Measurements from ENCODE around the gene SPDYC. TPM values are rescaled to one million over a fixed set of nuclear protein-coding genes. Genes with fewer than 3 reads are reported as not detected.

Gene SPDYC
- total RNA-seq, 1 experiment from 2014 or later: not detected

DNA sequence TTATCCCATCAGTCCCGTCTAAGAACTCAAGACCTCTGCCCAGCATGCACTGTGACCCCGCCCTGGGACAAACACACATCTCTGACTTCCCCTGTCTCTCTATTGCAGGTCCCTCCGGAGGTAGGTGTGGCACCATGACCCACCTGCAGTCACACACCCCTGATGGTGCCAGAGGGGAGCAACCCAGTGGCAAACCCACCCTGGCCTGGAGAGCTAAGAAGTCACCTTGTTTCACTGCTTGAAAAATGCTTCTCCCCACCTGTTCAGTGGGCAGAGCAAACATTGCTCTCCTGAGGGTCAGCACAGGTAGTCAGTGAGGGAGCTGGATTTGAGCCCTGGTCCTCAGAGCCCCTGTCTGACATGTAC, 35.6 kb downstream of the SPDYC start:
- ChIA-PET CTCF (no interaction called here), POLR2A (ENCODE audit: unreplicated experiment) (no interaction called here)
- H3K36me3 ChIP-seq (ENCODE audit: low read depth, low read length): peaks cover 51% of the 10 kb centered on the region
- ATAC-seq: no peak
- H3K79me2 ChIP-seq (ENCODE audit: low read length): no peaks in the 10 kb centered on the region
- no peak for TF ChIP-seq EZH2 (IDR thresholded peaks at IDR 0.05; ENCODE audit: low read length, unreplicated experiment)
- TF ChIP-seq, protein P1, sequence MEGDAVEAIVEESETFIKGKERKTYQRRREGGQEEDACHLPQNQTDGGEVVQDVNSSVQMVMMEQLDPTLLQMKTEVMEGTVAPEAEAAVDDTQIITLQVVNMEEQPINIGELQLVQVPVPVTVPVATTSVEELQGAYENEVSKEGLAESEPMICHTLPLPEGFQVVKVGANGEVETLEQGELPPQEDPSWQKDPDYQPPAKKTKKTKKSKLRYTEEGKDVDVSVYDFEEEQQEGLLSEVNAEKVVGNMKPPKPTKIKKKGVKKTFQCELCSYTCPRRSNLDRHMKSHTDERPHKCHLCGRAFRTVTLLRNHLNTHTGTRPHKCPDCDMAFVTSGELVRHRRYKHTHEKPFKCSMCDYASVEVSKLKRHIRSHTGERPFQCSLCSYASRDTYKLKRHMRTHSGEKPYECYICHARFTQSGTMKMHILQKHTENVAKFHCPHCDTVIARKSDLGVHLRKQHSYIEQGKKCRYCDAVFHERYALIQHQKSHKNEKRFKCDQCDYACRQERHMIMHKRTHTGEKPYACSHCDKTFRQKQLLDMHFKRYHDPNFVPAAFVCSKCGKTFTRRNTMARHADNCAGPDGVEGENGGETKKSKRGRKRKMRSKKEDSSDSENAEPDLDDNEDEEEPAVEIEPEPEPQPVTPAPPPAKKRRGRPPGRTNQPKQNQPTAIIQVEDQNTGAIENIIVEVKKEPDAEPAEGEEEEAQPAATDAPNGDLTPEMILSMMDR (conservative IDR thresholded peaks at IDR 0.05; ENCODE audit: low read depth, low read length): no peak
- TF ChIP-seq EZH2phosphoT487 (IDR thresholded peaks at IDR 0.05; ENCODE audit: borderline replicate concordance, low read length): no peak
- no peak overlapping the region for H3K9ac ChIP-seq (ENCODE audit: low read length)
- H4K20me1 ChIP-seq (ENCODE audit: low read length): no peaks in the 10 kb centered on the region
- no peak overlapping the region for H3K4me2 ChIP-seq (ENCODE audit: low read length)
- H3K4me3 ChIP-seq (ENCODE audit: low read length): no peak overlapping the region
- no peaks in the 10 kb centered on the region for H3K9me3 ChIP-seq (ENCODE audit: low read length)
- BruUV-seq (replicated peaks): no TSS peak
- H3K4me1 ChIP-seq (ENCODE audit: insufficient read depth, low read length): no peaks in the 10 kb centered on the region
- H2AFZ ChIP-seq (ENCODE audit: low read length): no peak overlapping the region
- H3F3A ChIP-seq (ENCODE audit: low read length, unreplicated experiment): no peaks in the 10 kb centered on the region
- DNase-seq: no peak
- H3K9me2 ChIP-seq (replicated peaks; ENCODE audit: low read length): no peaks in the 10 kb centered on the region
- intact Hi-C loops (cut with micrococcal nuclease): no loop called here
- H3K27me3 ChIP-seq (ENCODE audit: low read length): no peaks in the 10 kb centered on the region
- no peak overlapping the region for H3K27ac ChIP-seq (ENCODE audit: low read length)

DNA sequence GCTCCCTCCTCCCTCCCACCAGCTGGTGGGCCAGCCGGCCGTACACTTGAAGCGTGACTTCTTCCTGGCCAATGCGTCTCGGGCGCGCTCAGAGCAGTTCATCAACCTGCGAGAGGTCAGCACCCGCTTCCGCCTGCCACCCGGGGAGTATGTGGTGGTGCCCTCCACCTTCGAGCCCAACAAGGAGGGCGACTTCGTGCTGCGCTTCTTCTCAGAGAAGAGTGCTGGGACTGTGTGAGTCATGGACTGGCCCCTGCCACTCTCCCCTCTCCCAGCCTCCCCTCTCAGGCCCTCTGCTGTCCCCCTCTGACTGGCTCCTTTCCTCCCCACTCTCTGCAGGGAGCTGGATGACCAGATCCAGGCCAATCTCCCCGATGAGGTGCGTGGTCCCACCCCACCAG, 36.4 kb downstream of the SPDYC start:
- no TSS peak for BruUV-seq (replicated peaks)
- TF ChIP-seq EZH2 (IDR thresholded peaks at IDR 0.05; ENCODE audit: low read length, unreplicated experiment) (no peak), EZH2phosphoT487 (IDR thresholded peaks at IDR 0.05; ENCODE audit: borderline replicate concordance, low read length) (no peak)
- TF ChIP-seq, protein P1 (conservative IDR thresholded peaks at IDR 0.05; ENCODE audit: low read depth, low read length): no peak
- Histone ChIP-seq H4K20me1 (ENCODE audit: low read length) (no peaks in the 10 kb centered on the region), H3F3A (ENCODE audit: low read length, unreplicated experiment) (no peaks in the 10 kb centered on the region), H2AFZ (ENCODE audit: low read length) (no peak overlapping the region), H3K79me2 (ENCODE audit: low read length) (no peaks in the 10 kb centered on the region), H3K9ac (ENCODE audit: low read length) (no peak overlapping the region), H3K4me3 (ENCODE audit: low read length) (no peak overlapping the region), H3K36me3 (ENCODE audit: low read depth, low read length) (peaks cover 59% of the 10 kb centered on the region), H3K27me3 (ENCODE audit: low read length) (no peaks in the 10 kb centered on the region), H3K27ac (ENCODE audit: low read length) (no peak overlapping the region), H3K4me2 (ENCODE audit: low read length) (no peak overlapping the region), H3K4me1 (ENCODE audit: insufficient read depth, low read length) (no peaks in the 10 kb centered on the region), H3K9me2 (replicated peaks; ENCODE audit: low read length) (no peaks in the 10 kb centered on the region), H3K9me3 (ENCODE audit: low read length) (no peaks in the 10 kb centered on the region)
- ChIA-PET POLR2A (ENCODE audit: unreplicated experiment) (no interaction called here), CTCF (no interaction called here)
- ATAC-seq: no peak
- DNase-seq: no peak
- intact Hi-C loops (cut with micrococcal nuclease): no loop called here

DNA sequence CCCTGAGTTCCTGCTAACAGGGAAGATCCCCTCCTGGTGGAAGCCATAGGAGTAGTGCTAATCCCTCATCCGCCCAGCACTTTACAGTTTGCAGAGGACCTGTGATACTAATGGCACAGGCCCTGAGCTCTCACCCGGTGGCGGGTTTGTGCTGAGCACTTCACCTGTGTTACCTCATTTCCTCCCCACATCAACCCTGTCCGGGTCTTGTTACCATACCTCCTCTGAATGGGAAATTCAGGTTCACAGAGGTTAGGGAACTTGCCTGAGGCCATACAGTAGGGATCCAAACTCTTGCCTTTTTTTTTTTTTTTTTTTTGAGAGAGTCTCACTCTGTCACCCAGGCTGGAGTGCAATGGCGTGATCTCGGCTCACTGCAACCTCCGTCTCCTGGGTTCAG, 36.9 kb downstream of the SPDYC start:
- TF ChIP-seq, protein P1 (conservative IDR thresholded peaks at IDR 0.05; ENCODE audit: low read depth, low read length): no peak
- TF ChIP-seq EZH2phosphoT487 (IDR thresholded peaks at IDR 0.05; ENCODE audit: borderline replicate concordance, low read length): no peak
- TF ChIP-seq EZH2 (IDR thresholded peaks at IDR 0.05; ENCODE audit: low read length, unreplicated experiment): no peak
- H3K79me2 ChIP-seq (ENCODE audit: low read length): no peaks in the 10 kb centered on the region
- H3K9me2 ChIP-seq (replicated peaks; ENCODE audit: low read length): no peaks in the 10 kb centered on the region
- H3K27me3 ChIP-seq (ENCODE audit: low read length): no peaks in the 10 kb centered on the region
- H3K4me1 ChIP-seq (ENCODE audit: insufficient read depth, low read length): no peaks in the 10 kb centered on the region
- no peak for DNase-seq
- no peaks in the 10 kb centered on the region for H4K20me1 ChIP-seq (ENCODE audit: low read length)
- H3K36me3 ChIP-seq (ENCODE audit: low read depth, low read length): peaks cover 62% of the 10 kb centered on the region
- no peak overlapping the region for H3K4me3 ChIP-seq (ENCODE audit: low read length)
- intact Hi-C loops (cut with micrococcal nuclease): no loop called here
- H3K4me2 ChIP-seq (ENCODE audit: low read length): no peak overlapping the region
- H3K27ac ChIP-seq (ENCODE audit: low read length): no peak overlapping the region
- ChIA-PET POLR2A (ENCODE audit: unreplicated experiment) (interaction anchor here (0.6 kb wide), 1 partner anchor 55 kb away, joined by 4 read pairs; the partner anchor contains the start of gene POLA2), CTCF (no interaction called here)
- H3K9ac ChIP-seq (ENCODE audit: low read length): no peak overlapping the region
- no TSS peak for BruUV-seq (replicated peaks)
- ATAC-seq: 0 out of 2 replicates have a peak, but pooled peaks have one; percentile 10
- H3K9me3 ChIP-seq (ENCODE audit: low read length): no peaks in the 10 kb centered on the region
- no peaks in the 10 kb centered on the region for H3F3A ChIP-seq (ENCODE audit: low read length, unreplicated experiment)
- H2AFZ ChIP-seq (ENCODE audit: low read length): no peak overlapping the region

Data from PC-3 (cell line).